Measurements from ENCODE around the gene FOXJ2.

DNA sequence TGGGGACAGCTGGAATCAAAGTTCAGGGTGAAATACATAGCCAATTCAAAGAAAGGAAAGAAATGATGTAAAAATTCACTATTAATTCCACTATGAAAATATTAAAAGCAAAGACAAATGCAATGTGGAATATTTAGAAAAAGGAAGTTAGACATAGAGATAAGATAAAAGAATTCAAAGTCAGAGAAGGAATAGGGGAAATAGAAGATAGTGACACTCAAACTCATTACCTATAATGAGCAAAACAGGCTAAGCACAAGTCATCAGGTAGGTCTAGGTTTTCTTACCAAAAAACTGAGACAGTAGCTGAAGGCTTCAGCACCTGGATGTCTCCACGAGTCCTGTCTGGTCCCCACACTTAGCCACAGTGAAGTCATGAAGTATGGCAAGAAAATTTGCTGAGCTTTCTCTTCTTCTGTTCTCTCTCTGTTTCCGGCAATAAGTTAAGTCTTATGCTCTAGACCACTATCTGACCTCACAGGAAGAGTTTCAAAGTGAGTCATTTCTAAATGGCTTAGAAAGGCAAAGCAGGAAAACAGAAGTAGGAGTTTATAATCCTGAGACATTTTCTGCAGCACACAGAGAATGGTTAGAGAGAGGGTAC, 33.6 kb downstream of the FOXJ2 start, which contains the start of gene C3AR1:
- TF ChIP-seq POLR2A (IDR thresholded peaks at IDR 0.05; ENCODE audit: low read length) = no peak
- no peak for TF ChIP-seq GATA1 (IDR thresholded peaks at IDR 0.05; ENCODE audit: low read depth, low read length)

Measured in erythroblast (primary cell).